ENCODE results near the gene EMILIN3.

GRCh38 chr20:41363601-41364000 lies 3.0 kb downstream of the EMILIN3 start:
- TF ChIP-seq CTCF (IDR thresholded peaks at IDR 0.05; ENCODE audit: insufficient read depth, low read length): no peak
- TF ChIP-seq POLR2AphosphoS5 (IDR thresholded peaks at IDR 0.05; ENCODE audit: low read depth): no peak
- TF ChIP-seq REST (IDR thresholded peaks at IDR 0.05; ENCODE audit: insufficient replicate concordance, low read depth): no peak
- no peak for TF ChIP-seq SPI1 (IDR thresholded peaks at IDR 0.05; ENCODE audit: borderline replicate concordance, low read depth)
